PC-9 (cell line): Measurements from ENCODE around the gene EPHB2. TPM values are rescaled to one million over a fixed set of nuclear protein-coding genes. Genes with fewer than 3 reads are reported as not detected.

Experiments
- BruUV-seq: library from RNA; stranded (reverse); fragments of 400-500 nt; replicated peaks from 2 replicates; lab custom pipeline; 2021; lab: Mats Ljungman, UMichigan
- CTCF ChIA-PET: fragments of 300-600 bp; sonication (Branson Sonifier 250); formaldehyde crosslinking; loops from one replicate; lab custom pipeline; 2022; ENCODE audit warnings: antibody characterized with exemption; lab: Charles Lee
- POLR2A ChIA-PET: fragments of 300-600 bp; sonication (Branson Sonifier 250); formaldehyde crosslinking; loops from one replicate; lab custom pipeline; 2022; ENCODE audit warnings: antibody characterized with exemption; ENCODE audit not compliant: unreplicated experiment; lab: Charles Lee
- DNase-seq, 2 experiments: peaks; one replicate each; pipeline versions ENCODE4 v3.0.0 to v3.0.0-alpha.2; 2015 to 2022; ENCODE audit warnings: mixed read lengths in 1 of 2
- H2AFZ ChIP-seq: fragments of 200-600 bp; sonication (generic); 2 replicates; pipeline ENCODE4 v1.8.1; 2017; ENCODE audit warnings: antibody characterized with exemption
- H3F3A ChIP-seq: fragments of 200-600 bp; sonication (generic); 2 replicates; pipeline ENCODE4 v1.8.1; 2017; ENCODE audit warnings: antibody characterized with exemption, mild to moderate bottlenecking, low read depth; ENCODE audit not compliant: insufficient read depth
- H3K27ac ChIP-seq: fragments of 200-600 bp; sonication (generic); 2 replicates; pipeline ENCODE4 v1.6.1; 2016; ENCODE audit warnings: mixed run types
- H3K27me3 ChIP-seq: fragments of 200-600 bp; sonication (generic); 2 replicates; pipeline ENCODE4 v1.6.1; 2016; ENCODE audit warnings: low read depth, mixed run types; ENCODE audit not compliant: insufficient read depth
- H3K36me3 ChIP-seq: fragments of 200-600 bp; sonication (generic); 2 replicates; pipeline ENCODE4 v1.6.1; 2016; ENCODE audit warnings: low read depth, mixed run types
- H3K4me1 ChIP-seq: fragments of 200-600 bp; sonication (generic); replicated peaks from 2 replicates; pipeline ENCODE4 v1.6.1; 2016; ENCODE audit warnings: mixed run types; ENCODE audit not compliant: insufficient read depth
- H3K4me2 ChIP-seq: fragments of 200-600 bp; sonication (generic); 2 replicates; pipeline ENCODE4 v1.6.1; 2017; ENCODE audit warnings: mixed run types
- H3K4me3 ChIP-seq: fragments of 200-600 bp; sonication (generic); 2 replicates; pipeline ENCODE4 v1.6.1; 2016; ENCODE audit warnings: mixed run types
- H3K79me2 ChIP-seq: fragments of 200-600 bp; sonication (generic); 2 replicates; pipeline ENCODE4 v1.6.1; 2017; ENCODE audit warnings: low read depth, mixed run types
- H3K9me2 ChIP-seq: fragments of 200-600 bp; sonication (generic); 2 replicates; pipeline ENCODE4 v1.8.1; 2017; ENCODE audit warnings: mild to moderate bottlenecking; ENCODE audit not compliant: insufficient read depth
- H3K9me3 ChIP-seq: fragments of 200-600 bp; sonication (generic); 2 replicates; pipeline ENCODE4 v1.8.1; 2016; ENCODE audit warnings: low read depth; ENCODE audit not compliant: insufficient read depth
- H4K20me1 ChIP-seq: fragments of 200-600 bp; sonication (generic); 2 replicates; pipeline ENCODE4 v1.8.1; 2017; ENCODE audit not compliant: insufficient read depth
- CTCF ChIP-seq: fragments of 200-600 bp; sonication (generic); conservative IDR thresholded peaks from 2 replicates; pipeline ENCODE4 v1.6.1; 2017; ENCODE audit warnings: mixed run types, antibody characterized with exemption, mild to moderate bottlenecking, moderate library complexity
- EZH2 ChIP-seq: fragments of 200-600 bp; sonication (generic); IDR thresholded peaks from 2 replicates; pipeline ENCODE4 v1.8.0; 2017; ENCODE audit warnings: antibody characterized with exemption, low read depth
- intact Hi-C: fragments of 100-400 bp; cut with micrococcal nuclease; formaldehyde crosslinking; loops from one replicate; pipeline ENCODE4 v1.10.0; 2022; ENCODE audit not compliant: unreplicated experiment
- microRNA-seq: library from miRNA; unstranded; fragments of <30 nt; microRNA quantifications from one replicate; pipeline ENCODE4 v1.2.0, GENCODE V29; 2021; ENCODE audit warnings: borderline number of aligned reads, borderline replicate concordance
- total RNA-seq: library from RNA; stranded (reverse); gene quantifications from 2 replicates; pipeline ENCODE4 v1.2.3, GENCODE V29; 2021

EPHB2 gene
- total RNA-seq, 1 experiment from 2014 or later = 26.7 TPM

DNA sequence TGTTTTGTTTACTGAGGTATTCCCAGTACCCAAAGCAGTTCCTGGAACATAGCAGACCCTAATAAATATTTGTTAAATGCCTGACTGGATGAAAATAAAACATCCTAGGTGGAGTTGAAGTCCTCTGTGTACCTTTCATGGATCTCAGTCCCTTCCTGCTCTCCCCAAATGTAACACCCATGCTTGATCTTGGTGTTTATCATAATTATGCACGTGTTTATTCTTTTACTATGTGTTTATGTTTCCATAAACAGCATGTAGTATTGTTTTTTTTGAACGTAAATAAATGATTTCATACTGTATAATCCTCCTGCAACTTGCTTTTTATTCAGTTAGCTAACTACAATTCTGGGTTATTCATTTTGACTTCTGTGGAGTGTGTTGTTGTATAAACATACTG is 257.2 kb downstream of the EPHB2 start:
- Histone ChIP-seq H3K4me3 (no peak overlapping the region), H2AFZ (no peak overlapping the region), H3K4me2 (no peak overlapping the region), H3K27ac (no peak overlapping the region), H3K9me2 (no peaks in the 10 kb centered on the region), H3F3A (peaks cover 18% of the 10 kb centered on the region; the same call in 1 of the 2 replicates), H4K20me1 (no peaks in the 10 kb centered on the region), H3K79me2 (no peaks in the 10 kb centered on the region), H3K36me3 (no peaks in the 10 kb centered on the region), H3K27me3 (no peaks in the 10 kb centered on the region), H3K9me3 (no peaks in the 10 kb centered on the region), H3K4me1 (peaks cover 18% of the 10 kb centered on the region)
- intact Hi-C loops = no loop called here
- ChIA-PET POLR2A (no interaction called here), CTCF (no interaction called here)
- DNase-seq = no peak
- no peak for TF ChIP-seq EZH2
- no peak for TF ChIP-seq CTCF
- BruUV-seq = no TSS peak

GRCh38 chr1:22969304-22969709 is 258.7 kb downstream of the EPHB2 start:
- Histone ChIP-seq H3K4me3 (no peak overlapping the region), H3K79me2 (no peaks in the 10 kb centered on the region), H3K36me3 (no peaks in the 10 kb centered on the region), H3F3A (peaks cover 18% of the 10 kb centered on the region; the same call in 1 of the 2 replicates), H2AFZ (no peak overlapping the region), H3K4me1 (peaks cover 18% of the 10 kb centered on the region), H3K4me2 (no peak overlapping the region), H4K20me1 (no peaks in the 10 kb centered on the region), H3K9me2 (no peaks in the 10 kb centered on the region), H3K27ac (no peak overlapping the region), H3K27me3 (no peaks in the 10 kb centered on the region), H3K9me3 (no peaks in the 10 kb centered on the region)
- no peak for TF ChIP-seq EZH2
- no peak for TF ChIP-seq CTCF
- POLR2A ChIA-PET = no interaction called here
- DNase-seq = no peak
- CTCF ChIA-PET = no interaction called here
- intact Hi-C loops = no loop called here
- BruUV-seq = no TSS peak

DNA sequence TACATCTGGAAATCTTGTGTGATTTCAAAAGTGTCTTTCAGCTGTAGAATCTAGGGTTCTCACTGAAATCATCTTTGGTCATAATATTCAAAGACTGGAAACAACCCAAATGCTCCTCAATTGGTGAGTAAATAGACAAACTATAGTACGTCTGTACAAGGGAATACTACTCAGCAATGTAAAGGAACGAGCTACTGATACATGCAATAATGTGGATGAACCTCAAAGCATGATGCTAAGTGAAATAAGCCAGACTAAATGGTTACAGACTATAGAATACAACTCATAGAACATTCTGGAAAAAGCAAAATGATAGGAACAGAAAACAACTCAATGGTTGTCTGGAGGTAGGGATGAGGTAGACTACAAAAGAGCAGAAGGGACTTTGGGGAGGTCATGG is 259.5 kb downstream of the EPHB2 start:
- Histone ChIP-seq H3K4me1 (peaks cover 18% of the 10 kb centered on the region), H3K4me2 (no peak overlapping the region), H3K79me2 (no peaks in the 10 kb centered on the region), H3F3A (peaks cover 18% of the 10 kb centered on the region; the same call in 1 of the 2 replicates), H3K4me3 (no peak overlapping the region), H3K27me3 (no peaks in the 10 kb centered on the region), H2AFZ (no peak overlapping the region), H3K36me3 (no peaks in the 10 kb centered on the region), H3K9me3 (no peaks in the 10 kb centered on the region), H4K20me1 (no peaks in the 10 kb centered on the region), H3K27ac (no peak overlapping the region), H3K9me2 (no peaks in the 10 kb centered on the region)
- no peak for TF ChIP-seq EZH2
- TF ChIP-seq CTCF = no peak
- BruUV-seq = no TSS peak
- CTCF ChIA-PET = interaction anchor here (0.6 kb wide), 1 partner anchor 103 kb away, joined by 4 read pairs; no protein-coding TSS in a partner anchor
- POLR2A ChIA-PET = no interaction called here
- intact Hi-C loops = no loop called here
- no peak for DNase-seq

Small RNA genes lying within 50 kb of the gene (microRNA-seq; reads per million reads assigned to microRNA genes)
- gene MIR4253 (not detected), gene MIR4684 (not detected)

Other genes starting within 250 kb of the EPHB2 start
- not detected in 2 replicates for gene EPHA8, start 147.3 kb upstream of the EPHB2 start, total RNA-seq
- not detected in 2 replicates for gene C1QA, start 74.2 kb upstream of the EPHB2 start, total RNA-seq
- not detected in 2 replicates for gene C1QC, start 67.2 kb upstream of the EPHB2 start, total RNA-seq
- not detected in 2 replicates for gene C1QB, start 57.6 kb upstream of the EPHB2 start, total RNA-seq